Liver (tissue), 9 donors: ENCODE data around the gene COX20. TPM values are rescaled to one million over a fixed set of nuclear protein-coding genes. Genes with fewer than 3 reads are reported as not detected.

Experiments
- DNase-seq: peaks from one replicate; pipeline ENCODE4 v3.0.0-alpha.2; 2017; ENCODE audit warnings: low spot score
- H3K27ac ChIP-seq, 2 donors: one replicate each; pipeline ENCODE4 v1.7.0; 2013; ENCODE audit warnings: inconsistent platforms in 2 of 2, low read length in 2 of 2, control low read depth in 1 of 2, low read depth in 1 of 2, mild to moderate bottlenecking in 1 of 2
- H3K27me3 ChIP-seq, 4 donors: one replicate each; pipeline versions ENCODE4 v1.6.1 to v1.7.0; 2013; ENCODE audit warnings: low read length in 3 of 4, inconsistent platforms in 1 of 4, mild to moderate bottlenecking in 1 of 4, moderate library complexity in 1 of 4; ENCODE audit not compliant: control insufficient read depth in 4 of 4, insufficient read depth in 4 of 4
- H3K36me3 ChIP-seq, 4 donors: one replicate each; pipeline versions ENCODE4 v1.6.1 to v1.7.0; 2013; ENCODE audit warnings: low read length in 3 of 4, mild to moderate bottlenecking in 3 of 4, low read depth in 1 of 4, moderate library complexity in 1 of 4; ENCODE audit not compliant: control insufficient read depth in 4 of 4, insufficient read depth in 3 of 4
- H3K4me1 ChIP-seq, 4 donors: one replicate each; pipeline versions ENCODE4 v1.6.1 to v1.7.0; 2013; ENCODE audit warnings: low read length in 3 of 4, mild to moderate bottlenecking in 3 of 4, moderate library complexity in 1 of 4; ENCODE audit not compliant: control insufficient read depth in 4 of 4, insufficient read depth in 4 of 4
- H3K4me3 ChIP-seq, 3 donors: one replicate each; pipeline versions ENCODE4 v1.6.1 to v1.7.0; 2013; ENCODE audit warnings: low read length in 3 of 3, control low read depth in 1 of 3, low read depth in 1 of 3, mild to moderate bottlenecking in 1 of 3
- H3K9ac ChIP-seq, 2 donors: one replicate each; pipeline ENCODE4 v1.7.0; 2013; ENCODE audit warnings: low read length in 2 of 2, mild to moderate bottlenecking in 2 of 2, moderate library complexity in 2 of 2, control low read depth in 1 of 2, low read depth in 1 of 2
- H3K9me3 ChIP-seq, 4 donors: one replicate each; pipeline versions ENCODE4 v1.6.1 to v1.7.0; 2013; ENCODE audit warnings: low read length in 3 of 4; ENCODE audit not compliant: control insufficient read depth in 4 of 4
- ATF3 ChIP-seq: IDR thresholded peaks from 2 replicates; pipeline ENCODE4 v1.6.1; 2016; ENCODE audit warnings: antibody characterized with exemption
- CTCF ChIP-seq: fragments of 150-350 bp; IDR thresholded peaks from 2 replicates; pipeline ENCODE4 v1.5.1; 2017; ENCODE audit warnings: improper control_type of control experiment, low read depth, low read length; ENCODE audit not compliant: missing input control
- EGR1 ChIP-seq, 2 donors: IDR thresholded peaks; 2 replicates each; pipeline ENCODE4 v1.6.1; 2016 to 2018; ENCODE audit warnings: antibody characterized with exemption in 2 of 2, low read depth in 2 of 2
- FOXA1 ChIP-seq: IDR thresholded peaks from 2 replicates; pipeline ENCODE4 v1.6.1; 2016; ENCODE audit warnings: antibody characterized with exemption
- FOXA2 ChIP-seq: IDR thresholded peaks from 2 replicates; pipeline ENCODE4 v1.6.1; 2016; ENCODE audit warnings: antibody characterized with exemption
- GABPA ChIP-seq, 2 donors: IDR thresholded peaks in 1 of 2; conservative IDR thresholded peaks in 1 of 2; 2 replicates each; pipeline ENCODE4 v1.6.1; 2016; ENCODE audit warnings: antibody characterized with exemption in 2 of 2, mild to moderate bottlenecking in 1 of 2, moderate library complexity in 1 of 2
- HNF4A ChIP-seq, 2 donors: conservative IDR thresholded peaks; 2 replicates each; pipeline ENCODE4 v1.6.1; 2016; ENCODE audit warnings: antibody characterized with exemption in 2 of 2, mild to moderate bottlenecking in 2 of 2
- HNF4G ChIP-seq: IDR thresholded peaks from 2 replicates; pipeline ENCODE4 v1.6.1; 2016; ENCODE audit warnings: antibody characterized with exemption
- JUND ChIP-seq, 2 donors: IDR thresholded peaks; 2 replicates each; pipeline ENCODE4 v1.6.1; 2016; ENCODE audit warnings: antibody characterized with exemption in 2 of 2
- MAX ChIP-seq: IDR thresholded peaks from 2 replicates; pipeline ENCODE4 v1.6.1; 2016; ENCODE audit warnings: antibody characterized with exemption
- NR2F2 ChIP-seq: IDR thresholded peaks from 2 replicates; pipeline ENCODE4 v1.6.1; 2016; ENCODE audit warnings: antibody characterized with exemption
- RAD21 ChIP-seq, 2 donors: IDR thresholded peaks; 2 replicates each; pipeline ENCODE4 v1.6.1; 2016; ENCODE audit warnings: antibody characterized with exemption in 2 of 2, mild to moderate bottlenecking in 2 of 2
- REST ChIP-seq: IDR thresholded peaks from 2 replicates; pipeline ENCODE4 v1.6.1; 2016; ENCODE audit warnings: antibody characterized with exemption, mild to moderate bottlenecking
- RXRA ChIP-seq, 2 donors: IDR thresholded peaks; 2 replicates each; pipeline ENCODE4 v1.6.1; 2017 to 2018; ENCODE audit warnings: antibody characterized with exemption in 2 of 2, mild to moderate bottlenecking in 1 of 2
- SP1 ChIP-seq: IDR thresholded peaks from 2 replicates; pipeline ENCODE4 v1.6.1; 2018; ENCODE audit warnings: antibody characterized with exemption, mild to moderate bottlenecking
- TAF1 ChIP-seq: conservative IDR thresholded peaks from 2 replicates; pipeline ENCODE4 v1.6.1; 2016; ENCODE audit warnings: antibody characterized with exemption, mild to moderate bottlenecking
- YY1 ChIP-seq: IDR thresholded peaks from 2 replicates; pipeline ENCODE4 v1.6.1; 2016; ENCODE audit warnings: antibody characterized with exemption, mild to moderate bottlenecking
- ZBTB33 ChIP-seq: IDR thresholded peaks from 2 replicates; pipeline ENCODE4 v1.6.1; 2016; ENCODE audit warnings: antibody characterized with exemption
- WGBS: extraction: QIAGEN DNeasy Blood & Tissue Kit; methylation state at CpG from one replicate; pipeline ENCODE4 v1.1.7; 2013; 5-methylcytosine and 5-hydroxymethylcytosine counted together
- polyA plus RNA-seq, 2 donors: library from polyadenylated mRNA; stranded (reverse) in 1 of 2; unstranded in 1 of 2; fragments of 200-250 nt in 1 of 2; fragments of >200 nt in 1 of 2; fragmentation: Nextera tagmentation in 1 of 2; extraction: Ambion mirVana in 1 of 2; gene quantifications; one replicate each; pipeline versions ENCODE4 v1.2.1 to v1.2.3, GENCODE V29; 2013 to 2015
- total RNA-seq, 2 donors: library from RNA; depleted of rRNA; stranded (reverse); fragments of >200 nt; gene quantifications; one replicate each; pipeline ENCODE4 v1.2.3, GENCODE V29; 2014
- donor health status: healthy.
- donor health status: healthy.
- donor health status: healthy.
- donor health status: healthy.
- donor health status: healthy.

The COX20 gene
- total and polyA plus RNA-seq, 4 donors, result 16.7 to 45.7 (median 19.0) TPM

- H3K27me3 ChIP-seq, result no peaks in the 10 kb centered on the region
- no peaks in the 10 kb centered on the region for H3K9me3 ChIP-seq
- WGBS, result 81% methylated on average over 9 of the region's 9 CpGs
- H3K4me3 ChIP-seq, result no peak overlapping the region
- no peak overlapping the region for H3K27ac ChIP-seq
- no peaks in the 10 kb centered on the region for H3K36me3 ChIP-seq
- H3K4me1 ChIP-seq, result no peaks in the 10 kb centered on the region
- TF ChIP-seq JUND (IDR thresholded peaks at IDR 0.05), result no peak
- TF ChIP-seq GABPA (IDR thresholded peaks at IDR 0.05 in 1 of 2, conservative IDR thresholded peaks at IDR 0.05 in 1 of 2), result no peak
- TF ChIP-seq REST, result no peak
- no peak for TF ChIP-seq ATF3
- TF ChIP-seq EGR1 (IDR thresholded peaks at IDR 0.05; ENCODE audit: low read depth in 2 of 2), result no peak
- no peak for TF ChIP-seq YY1
- no peak for TF ChIP-seq RXRA (IDR thresholded peaks at IDR 0.05)
- no peak for TF ChIP-seq TAF1
- TF ChIP-seq HNF4A (conservative IDR thresholded peaks at IDR 0.05), result no peak
- no peak for TF ChIP-seq RAD21 (IDR thresholded peaks at IDR 0.05)
- TF ChIP-seq MAX, result no peak
- DNase-seq, result no peak
- H3K9ac ChIP-seq, result no peak overlapping the region
Observed at GRCh38 chr1:244800821-244801220, 34.6 kb upstream of the COX20 start.

- Histone ChIP-seq H3K27ac (no peak overlapping the region), H3K27me3 (no peaks in the 10 kb centered on the region), H3K4me1 (no peaks in the 10 kb centered on the region), H3K9me3 (no peaks in the 10 kb centered on the region), H3K36me3 (no peaks in the 10 kb centered on the region), H3K9ac (no peak overlapping the region), H3K4me3 (no peak overlapping the region)
- DNase-seq, result no peak
- 30% methylated on average over 14 of the region's 14 CpGs for WGBS
- peak; percentile 27 to 44 for TF ChIP-seq RXRA (IDR thresholded peaks at IDR 0.05)
- no peak for TF ChIP-seq HNF4G
- peak; percentile 89 to 91 for TF ChIP-seq RAD21 (IDR thresholded peaks at IDR 0.05)
- TF ChIP-seq ATF3, result no peak
- no peak for TF ChIP-seq MAX
- TF ChIP-seq JUND (IDR thresholded peaks at IDR 0.05), result peak in 1 of 2 donors; percentile 7
- TF ChIP-seq FOXA2, result peak; percentile 19
- peak; percentile 67 for TF ChIP-seq CTCF
- TF ChIP-seq TAF1, result no peak
- TF ChIP-seq FOXA1, result no peak
- TF ChIP-seq ZBTB33, result no peak
- no peak for TF ChIP-seq YY1
- TF ChIP-seq HNF4A (conservative IDR thresholded peaks at IDR 0.05), result peak; percentile 52 to 62
- TF ChIP-seq EGR1 (IDR thresholded peaks at IDR 0.05; ENCODE audit: low read depth in 2 of 2), result no peak
- TF ChIP-seq SP1, result peak; percentile 24
- no peak for TF ChIP-seq NR2F2
- TF ChIP-seq REST, result no peak
- no peak for TF ChIP-seq GABPA (IDR thresholded peaks at IDR 0.05 in 1 of 2, conservative IDR thresholded peaks at IDR 0.05 in 1 of 2)
Observed at GRCh38 chr1:244801246-244801645, 34.2 kb upstream of the COX20 start.
